Mesenchymal stem cell (in vitro differentiated cells and primary cell): Measurements from ENCODE around the gene HIVEP1.
A peak's percentile ranks its signal among the peaks of the same experiment; 100 is the strongest.

Experiments
- DNase-seq: peaks from one replicate; pipeline ENCODE4 v3.0.0-alpha.2; 2013
- H2AFZ ChIP-seq: one replicate; pipeline ENCODE4 v1.6.1; 2013; ENCODE audit warnings: low read depth, mild to moderate bottlenecking, control low read depth, inconsistent platforms, low read length, moderate library complexity
- H2AK5ac ChIP-seq: 2 replicates; pipeline ENCODE4 v1.6.1; 2013; ENCODE audit warnings: low read length, moderate library complexity, mild to moderate bottlenecking, inconsistent platforms; ENCODE audit not compliant: severe bottlenecking
- H2BK120ac ChIP-seq: one replicate; pipeline ENCODE4 v1.6.1; 2013; ENCODE audit warnings: low read depth, mild to moderate bottlenecking, inconsistent platforms, low read length, moderate library complexity
- H2BK12ac ChIP-seq, 2 experiments: one replicate each; pipeline ENCODE4 v1.6.1; 2013; ENCODE audit warnings: inconsistent platforms in 2 of 2, low read length in 2 of 2, mild to moderate bottlenecking in 2 of 2, moderate library complexity in 2 of 2, control low read depth in 1 of 2
- H2BK15ac ChIP-seq: one replicate; pipeline ENCODE4 v1.6.1; 2013; ENCODE audit warnings: mild to moderate bottlenecking, low read depth, inconsistent platforms; ENCODE audit not compliant: poor library complexity, severe bottlenecking
- H2BK5ac ChIP-seq: 2 replicates; pipeline ENCODE4 v1.6.1; 2013; ENCODE audit warnings: low read depth, mild to moderate bottlenecking, low read length, control low read depth, inconsistent platforms; ENCODE audit not compliant: poor library complexity, severe bottlenecking
- H3K14ac ChIP-seq, 2 experiments: one replicate each; pipeline ENCODE4 v1.6.1; 2013; ENCODE audit warnings: inconsistent platforms in 2 of 2, low read length in 2 of 2, control low read depth in 1 of 2, mild to moderate bottlenecking in 1 of 2, moderate library complexity in 1 of 2
- H3K18ac ChIP-seq, 2 experiments: one replicate each; pipeline ENCODE4 v1.6.1; 2013; ENCODE audit warnings: inconsistent platforms in 2 of 2, low read length in 2 of 2, control low read depth in 1 of 2, low read depth in 1 of 2, mild to moderate bottlenecking in 1 of 2
- H3K23ac ChIP-seq, 2 experiments: one replicate each; pipeline ENCODE4 v1.6.1; 2013; ENCODE audit warnings: inconsistent platforms in 2 of 2, low read length in 2 of 2, mild to moderate bottlenecking in 2 of 2, moderate library complexity in 2 of 2, control low read depth in 1 of 2
- H3K27ac ChIP-seq: 2 replicates; pipeline ENCODE4 v1.5.1; 2013; ENCODE audit warnings: mild to moderate bottlenecking, moderate library complexity, low read length, control low read depth, inconsistent platforms; ENCODE audit not compliant: poor library complexity, severe bottlenecking
- H3K27me3 ChIP-seq, 2 experiments: 2 replicates each; pipeline versions ENCODE4 v1.6.1 to v1.7.0; 2013; ENCODE audit warnings: low read length in 2 of 2, mild to moderate bottlenecking in 2 of 2, moderate library complexity in 2 of 2, control low read depth in 1 of 2, inconsistent platforms in 1 of 2; ENCODE audit not compliant: control insufficient read depth in 1 of 2, insufficient read depth in 1 of 2
- H3K36me3 ChIP-seq, 2 experiments: 2 replicates each; pipeline versions ENCODE4 v1.6.1 to v1.7.0; 2013; ENCODE audit warnings: low read length in 2 of 2, control low read depth in 1 of 2, inconsistent platforms in 1 of 2, low read depth in 1 of 2, mild to moderate bottlenecking in 1 of 2; ENCODE audit not compliant: insufficient read depth in 2 of 2, control insufficient read depth in 1 of 2
- H3K4ac ChIP-seq, 2 experiments: one replicate each; pipeline ENCODE4 v1.6.1; 2013; ENCODE audit warnings: inconsistent platforms in 2 of 2, low read length in 2 of 2, mild to moderate bottlenecking in 2 of 2, moderate library complexity in 2 of 2, control low read depth in 1 of 2, low read depth in 1 of 2
- H3K4me1 ChIP-seq: 2 replicates; pipeline ENCODE4 v1.6.1; 2013; ENCODE audit warnings: low read depth, low read length, control low read depth; ENCODE audit not compliant: control insufficient read depth, insufficient read depth
- H3K4me2 ChIP-seq: 2 replicates; pipeline ENCODE4 v1.6.1; 2013; ENCODE audit warnings: low read length, mild to moderate bottlenecking, inconsistent platforms; ENCODE audit not compliant: poor library complexity, severe bottlenecking
- H3K4me3 ChIP-seq, 2 experiments: 2 replicates each; pipeline versions ENCODE4 v1.5.1 to v1.7.0; 2013; ENCODE audit warnings: low read length in 2 of 2, mild to moderate bottlenecking in 2 of 2, control low read depth in 1 of 2, low read depth in 1 of 2; ENCODE audit not compliant: insufficient read depth in 1 of 2
- H3K79me1 ChIP-seq: replicated peaks from 2 replicates; pipeline ENCODE4 v1.6.1; 2013; ENCODE audit warnings: mild to moderate bottlenecking, control low read depth, low read length, inconsistent platforms; ENCODE audit not compliant: poor library complexity, severe bottlenecking
- H3K9ac ChIP-seq: 2 replicates; pipeline ENCODE4 v1.7.0; 2013; ENCODE audit warnings: mild to moderate bottlenecking, low read length, moderate library complexity
- H3K9me3 ChIP-seq: 2 replicates; pipeline ENCODE4 v1.7.0; 2013; ENCODE audit warnings: mild to moderate bottlenecking, low read length; ENCODE audit not compliant: control insufficient read depth
- H4K8ac ChIP-seq: one replicate; pipeline ENCODE4 v1.6.1; 2013; ENCODE audit warnings: inconsistent platforms, mild to moderate bottlenecking, low read length, moderate library complexity
- H4K91ac ChIP-seq: one replicate; pipeline ENCODE4 v1.6.1; 2013; ENCODE audit warnings: mild to moderate bottlenecking, low read length, inconsistent platforms
- WGBS: methylation state at CpG from one replicate; pipeline ENCODE4 v1.1.7; 2013; ENCODE audit warnings: mixed read lengths; 5-methylcytosine and 5-hydroxymethylcytosine counted together

Gene HIVEP1

GRCh38 chr6:12136905-12137304, 124.8 kb downstream of the HIVEP1 start:
- Histone ChIP-seq H3K4me1 (peaks cover 2% of the 10 kb centered on the region), H3K14ac (no peak overlapping the region), H3K27ac (no peak overlapping the region), H2BK5ac (no peak overlapping the region), H3K27me3 (no peaks in the 10 kb centered on the region), H2BK15ac (no peak overlapping the region), H3K4ac (no peak overlapping the region), H3K4me2 (no peak overlapping the region), H3K4me3 (no peak overlapping the region), H3K18ac (no peak overlapping the region), H3K23ac (no peak overlapping the region), H3K79me1 (peaks cover 22% of the 10 kb centered on the region), H2BK120ac (no peak overlapping the region), H3K9ac (peak overlapping the region; percentile 50), H3K36me3 (peaks cover 23 to 38% of the 10 kb centered on the region in 2 experiments), H2BK12ac (no peak overlapping the region), H4K91ac (no peak overlapping the region), H3K9me3 (no peaks in the 10 kb centered on the region), H2AK5ac (no peak overlapping the region), H2AFZ (no peak overlapping the region), H4K8ac (no peak overlapping the region)
- WGBS, result no CpG with 5 or more reads among the region's 4 CpGs
- DNase-seq, result peak; percentile 60

GRCh38 chr6:12137480-12137879, 125.4 kb downstream of the HIVEP1 start:
- H3K27ac ChIP-seq, result no peak overlapping the region
- no peak overlapping the region for H2BK15ac ChIP-seq
- H3K27me3 ChIP-seq, result no peaks in the 10 kb centered on the region
- no peak overlapping the region for H3K4me3 ChIP-seq
- WGBS, result no CpG with 5 or more reads among the region's 1 CpG
- H2BK12ac ChIP-seq, result no peak overlapping the region
- H3K4me1 ChIP-seq, result peaks cover 2% of the 10 kb centered on the region
- H3K18ac ChIP-seq, result no peak overlapping the region
- H2BK5ac ChIP-seq, result no peak overlapping the region
- no peak overlapping the region for H2AFZ ChIP-seq
- no peak overlapping the region for H4K8ac ChIP-seq
- peaks cover 21% of the 10 kb centered on the region for H3K79me1 ChIP-seq
- peak overlapping the region; percentile 50 for H3K9ac ChIP-seq
- peaks cover 23 to 38% of the 10 kb centered on the region in 2 experiments for H3K36me3 ChIP-seq
- H2AK5ac ChIP-seq, result no peak overlapping the region
- no peak overlapping the region for H3K4ac ChIP-seq
- peak; percentile 79 for DNase-seq
- H3K14ac ChIP-seq, result no peak overlapping the region
- H3K4me2 ChIP-seq, result no peak overlapping the region
- no peak overlapping the region for H4K91ac ChIP-seq
- H3K9me3 ChIP-seq, result no peaks in the 10 kb centered on the region
- H2BK120ac ChIP-seq, result no peak overlapping the region
- H3K23ac ChIP-seq, result no peak overlapping the region

GRCh38 chr6:12138381-12138780, 126.3 kb downstream of the HIVEP1 start:
- no peak overlapping the region for H3K14ac ChIP-seq
- H3K36me3 ChIP-seq, result peaks cover 23 to 38% of the 10 kb centered on the region in 2 experiments
- no peak overlapping the region for H3K4me2 ChIP-seq
- H4K91ac ChIP-seq, result no peak overlapping the region
- peak overlapping the region in 1 of 2 experiments; percentile 43 for H3K18ac ChIP-seq
- no peak overlapping the region for H2BK15ac ChIP-seq
- H2AFZ ChIP-seq, result no peak overlapping the region
- H3K9me3 ChIP-seq, result no peaks in the 10 kb centered on the region
- no peak overlapping the region for H3K23ac ChIP-seq
- H3K27ac ChIP-seq, result no peak overlapping the region
- H2BK5ac ChIP-seq, result no peak overlapping the region
- no peak overlapping the region for H2AK5ac ChIP-seq
- peak overlapping the region; percentile 9 for H4K8ac ChIP-seq
- no peaks in the 10 kb centered on the region for H3K27me3 ChIP-seq
- peak overlapping the region in 1 of 2 experiments; percentile 54 for H2BK12ac ChIP-seq
- H3K4ac ChIP-seq, result peak overlapping the region; percentile 49 to 61
- DNase-seq, result peak; percentile 37
- no peak overlapping the region for H3K4me3 ChIP-seq
- H3K9ac ChIP-seq, result no peak overlapping the region
- no peak overlapping the region for H2BK120ac ChIP-seq
- peaks cover 2% of the 10 kb centered on the region for H3K4me1 ChIP-seq
- peaks cover 21% of the 10 kb centered on the region for H3K79me1 ChIP-seq
- 72% methylated on average over 1 of the region's 1 CpG for WGBS

- 96% methylated on average over 4 of the region's 4 CpGs for WGBS
Observed at GRCh38 chr6:12138936-12139335, 126.8 kb downstream of the HIVEP1 start.

More at GRCh38 chr6:12138936-12139335, 126.8 kb downstream of the HIVEP1 start:
- no peak for DNase-seq
- H2BK12ac ChIP-seq, result peak overlapping the region in 1 of 2 experiments; percentile 37
- H3K4ac ChIP-seq, result peak overlapping the region in 1 of 2 experiments; percentile 61
- H4K8ac ChIP-seq, result peak overlapping the region; percentile 23
- no peak overlapping the region for H2AFZ ChIP-seq
- H2BK120ac ChIP-seq, result peak overlapping the region; percentile 45
- no peak overlapping the region for H3K4me3 ChIP-seq
- no peak overlapping the region for H3K27ac ChIP-seq
- H3K27me3 ChIP-seq, result no peaks in the 10 kb centered on the region
- no peak overlapping the region for H2BK5ac ChIP-seq
- H3K9ac ChIP-seq, result no peak overlapping the region
- no peak overlapping the region for H3K23ac ChIP-seq
- H3K4me2 ChIP-seq, result no peak overlapping the region
- H3K18ac ChIP-seq, result peak overlapping the region in 1 of 2 experiments; percentile 55
- no peak overlapping the region for H4K91ac ChIP-seq
- peaks cover 21% of the 10 kb centered on the region for H3K79me1 ChIP-seq
- peaks cover 2% of the 10 kb centered on the region for H3K4me1 ChIP-seq
- H3K36me3 ChIP-seq, result peaks cover 23 to 38% of the 10 kb centered on the region in 2 experiments
- H3K9me3 ChIP-seq, result no peaks in the 10 kb centered on the region
- H2AK5ac ChIP-seq, result no peak overlapping the region
- H2BK15ac ChIP-seq, result no peak overlapping the region
- no peak overlapping the region for H3K14ac ChIP-seq
